Measurements from ENCODE around the gene ATP8B3.
"Not testable (repeated sequence)": the region's sequence is repeated elsewhere in the genome, so short reads cannot be mapped to it uniquely, and the experiment has no call there.

Gene ATP8B3

GRCh38 chr19:1762243-1763117, 49.6 kb downstream of the ATP8B3 start:
- DNase-seq (ENCODE audit: low read depth), result no peak
- H3K4me3 ChIP-seq (replicated peaks; ENCODE audit: low read depth, low read length), result no peak overlapping the region
- TF ChIP-seq CTCF (IDR thresholded peaks at IDR 0.05; ENCODE audit: low read length, missing control alignments), result no peak

GRCh38 chr19:1761528-1762242, 50.4 kb downstream of the ATP8B3 start:
- H3K4me3 ChIP-seq (replicated peaks; ENCODE audit: low read depth, low read length), result no peak overlapping the region
- no peak for TF ChIP-seq CTCF (IDR thresholded peaks at IDR 0.05; ENCODE audit: low read length, missing control alignments)
- no peak for DNase-seq (ENCODE audit: low read depth)

GRCh38 chr19:1760786-1761527, 51.1 kb downstream of the ATP8B3 start:
- not testable (repeated sequence) for DNase-seq (ENCODE audit: low read depth)

GRCh38 chr19:1760020-1760419, 52.1 kb downstream of the ATP8B3 start:
- no peak overlapping the region for H3K4me3 ChIP-seq (replicated peaks; ENCODE audit: low read depth, low read length)
- TF ChIP-seq CTCF (IDR thresholded peaks at IDR 0.05; ENCODE audit: low read length, missing control alignments), result no peak
- DNase-seq (ENCODE audit: low read depth), result no peak

More at GRCh38 chr19:1760786-1761527, 51.1 kb downstream of the ATP8B3 start:
- not testable (repeated sequence) for H3K4me3 ChIP-seq (replicated peaks; ENCODE audit: low read depth, low read length)

GRCh38 chr19:1758959-1759903, 52.8 kb downstream of the ATP8B3 start:
- TF ChIP-seq CTCF (IDR thresholded peaks at IDR 0.05; ENCODE audit: low read length, missing control alignments), result no peak
- no peak overlapping the region for H3K4me3 ChIP-seq (replicated peaks; ENCODE audit: low read depth, low read length)
- DNase-seq (ENCODE audit: low read depth), result no peak

GRCh38 chr19:1758231-1758577, 53.9 kb downstream of the ATP8B3 start:
- DNase-seq (ENCODE audit: low read depth), result no peak

More at GRCh38 chr19:1758231-1758577, 53.9 kb downstream of the ATP8B3 start:
- no peak for TF ChIP-seq CTCF (IDR thresholded peaks at IDR 0.05; ENCODE audit: low read length, missing control alignments)
- no peak overlapping the region for H3K4me3 ChIP-seq (replicated peaks; ENCODE audit: low read depth, low read length)

All from fibroblast of pulmonary artery (primary cell).